Fibroblast of skin of right quadriceps (primary cell): ENCODE data around the gene OLFML3.

Source experiments
- DNase-seq: peaks from one replicate; pipeline ENCODE4 v3.0.0-alpha.2; 2013

The OLFML3 gene

DNA sequence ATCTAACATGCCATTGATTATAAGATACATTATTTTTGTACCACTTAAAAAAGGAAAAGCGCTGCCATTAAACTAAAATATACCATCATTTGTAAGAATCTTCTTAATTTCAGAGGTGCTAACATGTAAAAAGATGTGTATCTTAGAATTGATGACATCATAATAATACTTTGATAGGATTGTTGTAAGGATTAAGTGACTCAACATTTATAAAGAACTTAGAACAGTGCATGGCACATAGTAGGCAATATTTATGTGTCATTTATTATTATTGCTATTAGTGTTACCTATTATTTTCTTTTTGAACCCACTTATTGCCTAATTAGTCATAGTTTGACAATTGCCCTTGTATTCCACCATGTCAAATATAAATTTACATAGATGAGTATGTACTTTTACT, 28.4 kb upstream of the OLFML3 start:
- DNase-seq: no peak

GRCh38 chr1:113951719-113952118, 27.6 kb upstream of the OLFML3 start:
- no peak for DNase-seq

DNA sequence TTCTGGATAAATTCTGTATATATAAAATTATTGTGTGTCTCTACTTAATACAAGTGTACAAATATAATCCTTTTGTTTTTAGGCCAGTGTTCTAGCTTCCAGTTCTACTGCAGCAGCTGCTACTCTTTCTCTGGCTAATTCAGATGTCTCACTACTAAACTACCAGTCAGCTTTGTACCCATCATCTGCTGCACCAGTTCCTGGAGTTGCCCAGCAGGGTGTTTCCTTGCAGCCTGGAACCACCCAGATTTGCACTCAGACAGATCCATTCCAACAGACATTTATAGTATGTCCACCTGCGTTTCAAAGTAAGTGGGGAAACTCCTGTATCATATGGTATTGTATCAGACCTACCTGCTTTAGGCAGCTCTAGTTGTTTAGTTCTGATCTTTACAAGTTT, 21.3 kb upstream of the OLFML3 start:
- DNase-seq: no peak

DNA sequence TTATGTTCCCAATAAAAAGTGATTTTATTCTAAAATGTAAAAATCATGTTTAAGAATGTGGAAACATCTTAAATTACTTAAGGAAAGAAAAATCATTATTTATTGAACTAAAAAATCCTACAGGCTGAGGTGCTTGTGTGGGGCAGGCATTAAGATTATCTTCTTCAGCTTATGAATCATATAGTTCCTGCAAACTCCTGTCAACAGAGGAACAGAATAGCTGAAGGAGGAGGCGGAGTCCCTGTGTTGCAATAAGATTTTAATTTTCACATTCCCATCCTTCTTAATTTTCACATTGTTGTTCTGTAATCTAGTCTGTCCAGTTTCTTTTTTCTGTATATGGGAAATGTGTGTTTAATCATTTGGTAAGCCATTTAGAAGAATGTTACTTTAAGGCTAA, 20.6 kb upstream of the OLFML3 start:
- no peak for DNase-seq

GRCh38 chr1:113963281-113963906, 15.9 kb upstream of the OLFML3 start:
- DNase-seq: no peak

DNA sequence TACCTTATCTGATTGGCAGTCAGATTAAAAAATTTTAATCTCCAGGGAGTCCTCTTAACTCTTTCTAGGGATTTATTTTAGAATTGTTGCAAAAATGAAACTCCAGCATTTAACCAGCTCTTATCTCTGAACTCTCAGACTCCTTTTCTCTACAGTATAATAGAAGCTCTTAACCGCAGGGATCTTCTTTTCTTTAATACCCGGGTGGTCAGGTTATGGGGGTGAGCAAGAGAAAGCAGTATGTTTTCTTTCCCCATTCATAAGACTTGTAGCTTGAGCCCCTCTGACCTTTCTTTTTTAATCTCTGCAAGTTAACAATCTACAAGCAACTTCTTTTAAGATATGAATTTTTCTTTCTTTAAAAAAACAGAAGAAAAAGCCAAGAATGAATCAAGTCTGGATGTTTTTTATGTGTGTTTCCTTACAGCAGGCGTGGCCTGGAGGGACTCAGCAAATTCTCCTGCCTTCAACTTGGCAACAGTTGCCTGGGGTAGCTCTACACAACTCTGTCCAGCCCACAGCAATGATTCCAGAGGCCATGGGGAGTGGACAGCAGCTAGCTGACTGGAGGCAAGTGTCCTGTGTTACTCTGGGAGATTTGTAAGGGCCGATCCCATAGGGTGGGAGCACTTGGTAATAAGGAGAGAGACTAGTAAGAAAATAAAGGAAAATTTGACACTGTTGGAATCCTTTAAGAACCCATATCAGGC, 13.4 kb upstream of the OLFML3 start:
- DNase-seq: no peak

DNA sequence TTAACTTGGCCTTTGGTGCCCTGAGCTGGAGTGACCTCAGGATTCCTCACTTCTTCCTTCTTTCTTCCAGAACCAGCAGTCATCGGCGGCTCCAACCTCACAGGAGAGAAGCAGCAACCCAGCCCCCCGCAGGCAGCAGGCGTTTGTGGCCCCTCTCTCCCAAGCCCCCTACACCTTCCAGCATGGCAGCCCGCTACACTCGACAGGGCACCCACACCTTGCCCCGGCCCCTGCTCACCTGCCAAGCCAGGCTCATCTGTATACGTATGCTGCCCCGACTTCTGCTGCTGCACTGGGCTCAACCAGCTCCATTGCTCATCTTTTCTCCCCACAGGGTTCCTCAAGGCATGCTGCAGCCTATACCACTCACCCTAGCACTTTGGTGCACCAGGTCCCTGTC, 6.3 kb upstream of the OLFML3 start:
- DNase-seq: no peak

DNA sequence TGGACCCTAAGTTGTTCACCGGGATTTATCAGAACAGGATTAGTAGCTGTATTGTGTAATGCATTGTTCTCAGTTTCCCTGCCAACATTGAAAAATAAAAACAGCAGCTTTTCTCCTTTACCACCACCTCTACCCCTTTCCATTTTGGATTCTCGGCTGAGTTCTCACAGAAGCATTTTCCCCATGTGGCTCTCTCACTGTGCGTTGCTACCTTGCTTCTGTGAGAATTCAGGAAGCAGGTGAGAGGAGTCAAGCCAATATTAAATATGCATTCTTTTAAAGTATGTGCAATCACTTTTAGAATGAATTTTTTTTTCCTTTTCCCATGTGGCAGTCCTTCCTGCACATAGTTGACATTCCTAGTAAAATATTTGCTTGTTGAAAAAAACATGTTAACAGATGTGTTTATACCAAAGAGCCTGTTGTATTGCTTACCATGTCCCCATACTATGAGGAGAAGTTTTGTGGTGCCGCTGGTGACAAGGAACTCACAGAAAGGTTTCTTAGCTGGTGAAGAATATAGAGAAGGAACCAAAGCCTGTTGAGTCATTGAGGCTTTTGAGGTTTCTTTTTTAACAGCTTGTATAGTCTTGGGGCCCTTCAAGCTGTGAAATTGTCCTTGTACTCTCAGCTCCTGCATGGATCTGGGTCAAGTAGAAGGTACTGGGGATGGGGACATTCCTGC, 3.9 kb upstream of the OLFML3 start:
- DNase-seq: peak; percentile 73

DNA sequence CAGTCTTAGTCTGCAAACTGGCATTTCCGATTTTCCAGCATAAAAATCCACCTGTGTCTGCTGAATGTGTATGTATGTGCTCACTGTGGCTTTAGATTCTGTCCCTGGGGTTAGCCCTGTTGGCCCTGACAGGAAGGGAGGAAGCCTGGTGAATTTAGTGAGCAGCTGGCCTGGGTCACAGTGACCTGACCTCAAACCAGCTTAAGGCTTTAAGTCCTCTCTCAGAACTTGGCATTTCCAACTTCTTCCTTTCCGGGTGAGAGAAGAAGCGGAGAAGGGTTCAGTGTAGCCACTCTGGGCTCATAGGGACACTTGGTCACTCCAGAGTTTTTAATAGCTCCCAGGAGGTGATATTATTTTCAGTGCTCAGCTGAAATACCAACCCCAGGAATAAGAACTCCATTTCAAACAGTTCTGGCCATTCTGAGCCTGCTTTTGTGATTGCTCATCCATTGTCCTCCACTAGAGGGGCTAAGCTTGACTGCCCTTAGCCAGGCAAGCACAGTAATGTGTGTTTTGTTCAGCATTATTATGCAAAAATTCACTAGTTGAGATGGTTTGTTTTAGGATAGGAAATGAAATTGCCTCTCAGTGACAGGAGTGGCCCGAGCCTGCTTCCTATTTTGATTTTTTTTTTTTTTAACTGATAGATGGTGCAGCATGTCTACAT, 2.5 kb upstream of the OLFML3 start:
- peak; percentile 56 for DNase-seq

GRCh38 chr1:113977906-113978305, 1.4 kb upstream of the OLFML3 start:
- no peak for DNase-seq

DNA sequence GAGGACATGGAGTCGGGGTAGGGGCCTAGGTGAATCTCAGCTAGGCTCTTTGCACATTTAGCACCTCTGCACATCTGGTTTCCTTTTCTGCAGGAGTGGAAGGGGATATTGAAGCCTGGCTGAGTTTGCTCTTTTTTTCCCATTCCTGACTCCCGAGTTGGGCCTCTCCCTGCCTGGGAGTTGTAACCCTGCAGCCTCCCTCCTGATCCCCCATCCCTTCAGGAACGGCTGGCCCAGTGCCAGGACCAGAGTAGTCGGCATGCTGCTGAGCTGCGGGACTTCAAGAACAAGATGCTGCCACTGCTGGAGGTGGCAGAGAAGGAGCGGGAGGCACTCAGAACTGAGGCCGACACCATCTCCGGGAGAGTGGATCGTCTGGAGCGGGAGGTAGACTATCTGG, 836 bp downstream of the OLFML3 start:
- DNase-seq: peak; percentile 79

DNA sequence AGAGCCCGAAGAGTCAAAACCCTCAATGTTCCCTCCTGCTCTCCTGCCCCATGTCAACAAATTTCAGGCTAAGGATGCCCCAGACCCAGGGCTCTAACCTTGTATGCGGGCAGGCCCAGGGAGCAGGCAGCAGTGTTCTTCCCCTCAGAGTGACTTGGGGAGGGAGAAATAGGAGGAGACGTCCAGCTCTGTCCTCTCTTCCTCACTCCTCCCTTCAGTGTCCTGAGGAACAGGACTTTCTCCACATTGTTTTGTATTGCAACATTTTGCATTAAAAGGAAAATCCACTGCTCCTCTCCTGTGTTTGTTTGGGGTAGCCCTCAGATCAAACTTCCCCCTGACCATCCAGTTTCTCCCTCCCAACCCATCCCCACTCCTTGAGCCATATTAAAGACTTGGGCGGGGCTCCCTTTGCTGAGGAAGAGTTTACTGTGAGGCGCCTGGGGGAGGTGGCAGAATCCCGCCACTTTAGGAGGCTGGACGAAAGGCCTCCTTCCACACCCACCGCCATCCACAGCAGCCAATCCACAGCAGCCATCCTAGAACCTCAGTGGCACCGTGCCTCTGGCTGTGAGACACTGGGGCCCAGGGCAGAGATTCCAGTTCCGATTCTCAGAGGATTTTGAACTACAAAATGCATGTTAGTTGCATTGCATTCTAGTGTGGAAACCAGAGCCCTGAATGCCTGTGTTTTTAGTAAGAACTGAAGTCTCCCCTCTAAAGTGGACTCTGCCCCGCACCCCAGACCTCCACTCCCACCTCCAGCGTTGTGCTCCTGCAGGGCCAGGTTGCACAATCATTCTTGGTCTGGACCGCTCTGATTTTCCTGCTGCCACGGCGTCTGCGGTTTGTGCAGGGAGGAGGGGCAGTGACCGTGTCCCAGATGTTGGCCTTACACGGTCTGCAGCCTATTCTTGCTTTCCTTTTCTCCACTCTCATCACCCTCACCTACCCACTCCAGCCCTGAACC, 3.0 kb downstream of the OLFML3 start:
- DNase-seq: peak; percentile 91

DNA sequence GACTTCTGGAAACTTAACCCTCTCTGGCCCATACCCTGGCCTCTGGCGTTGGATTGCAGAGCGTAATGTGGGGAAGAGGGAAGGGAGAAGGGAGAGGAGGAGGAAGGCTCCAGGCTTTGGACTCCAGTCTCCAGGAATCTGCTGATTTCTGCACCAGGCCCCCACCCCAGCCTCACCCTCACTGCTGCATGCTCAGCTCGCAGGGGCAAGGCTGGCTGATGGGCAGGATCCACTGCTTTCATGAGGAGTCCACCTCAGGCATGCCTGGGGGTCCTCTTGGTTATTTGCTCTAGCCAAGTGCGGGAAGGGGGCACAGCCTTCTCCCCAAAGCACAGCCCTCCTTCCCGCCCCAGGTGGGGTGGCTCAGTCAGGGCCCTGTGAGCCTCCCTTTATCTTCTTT, 3.7 kb downstream of the OLFML3 start:
- no peak for DNase-seq

GRCh38 chr1:113983391-113983790, 4.1 kb downstream of the OLFML3 start:
- DNase-seq: no peak

DNA sequence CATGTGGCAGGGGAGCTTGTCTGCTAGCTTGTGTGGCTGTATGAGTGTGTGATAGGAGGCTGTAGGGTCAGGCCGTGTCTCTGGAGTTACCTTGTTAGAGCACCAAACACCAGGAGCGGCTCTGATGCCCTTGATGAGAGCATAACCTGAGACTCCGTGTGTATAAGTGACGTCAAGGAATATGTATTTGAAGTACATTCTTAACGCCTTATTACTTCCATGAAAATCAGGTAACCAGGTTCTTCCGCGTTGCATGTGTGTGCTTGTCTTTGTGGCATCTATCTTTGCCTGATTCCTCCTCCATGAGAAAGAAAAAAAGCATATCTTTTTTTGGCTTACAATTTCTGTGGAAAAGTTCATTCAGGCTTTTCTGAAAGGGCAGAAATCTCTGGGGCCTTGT, 4.6 kb downstream of the OLFML3 start:
- no peak for DNase-seq

- no peak for DNase-seq
Measured at GRCh38 chr1:113984710-113985109, 5.4 kb downstream of the OLFML3 start.

- no peak for DNase-seq
Measured at GRCh38 chr1:113986802-113987201, 7.5 kb downstream of the OLFML3 start.

DNA sequence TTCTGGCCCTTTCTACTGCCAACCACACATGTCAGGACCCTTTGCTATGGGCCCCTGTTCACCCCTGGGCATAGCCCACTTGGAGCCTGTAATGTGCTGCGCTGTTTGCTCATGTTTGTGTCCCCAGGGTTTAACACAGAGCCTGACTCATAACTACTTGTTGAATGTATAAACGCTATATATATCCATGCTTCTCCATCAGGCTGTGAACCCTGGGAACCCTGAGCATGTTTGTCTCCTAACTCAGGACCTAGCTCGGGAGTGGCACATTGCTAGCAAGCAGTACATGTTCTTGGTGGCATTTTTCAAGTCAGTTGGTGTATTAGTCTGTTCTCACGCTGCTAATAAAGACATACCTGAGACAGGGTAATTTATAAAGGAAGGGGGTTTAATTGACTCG, 8.0 kb downstream of the OLFML3 start:
- DNase-seq: no peak

GRCh38 chr1:113990530-113990929, 11.3 kb downstream of the OLFML3 start:
- DNase-seq: no peak

DNA sequence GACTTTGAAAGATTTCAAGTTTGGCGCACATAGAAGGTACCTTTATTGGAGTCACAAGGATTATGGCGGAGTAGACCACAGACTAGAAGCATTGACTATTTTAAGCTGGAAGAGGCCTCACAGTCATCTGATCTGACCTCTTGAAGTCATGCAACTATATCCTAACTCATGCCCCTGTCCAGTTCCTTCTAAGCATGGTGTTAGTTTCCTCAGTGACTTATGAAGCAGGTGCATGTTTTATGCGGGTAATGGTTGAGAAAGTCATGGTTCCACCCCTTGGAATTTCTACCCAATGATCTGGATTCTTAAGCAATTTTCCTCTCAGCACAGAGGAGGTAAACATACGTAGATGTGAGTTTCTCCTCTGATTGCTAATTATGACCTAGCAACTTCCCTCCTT, 11.7 kb downstream of the OLFML3 start:
- no peak for DNase-seq

GRCh38 chr1:113991467-113991997, 12.3 kb downstream of the OLFML3 start:
- DNase-seq: no peak

DNA sequence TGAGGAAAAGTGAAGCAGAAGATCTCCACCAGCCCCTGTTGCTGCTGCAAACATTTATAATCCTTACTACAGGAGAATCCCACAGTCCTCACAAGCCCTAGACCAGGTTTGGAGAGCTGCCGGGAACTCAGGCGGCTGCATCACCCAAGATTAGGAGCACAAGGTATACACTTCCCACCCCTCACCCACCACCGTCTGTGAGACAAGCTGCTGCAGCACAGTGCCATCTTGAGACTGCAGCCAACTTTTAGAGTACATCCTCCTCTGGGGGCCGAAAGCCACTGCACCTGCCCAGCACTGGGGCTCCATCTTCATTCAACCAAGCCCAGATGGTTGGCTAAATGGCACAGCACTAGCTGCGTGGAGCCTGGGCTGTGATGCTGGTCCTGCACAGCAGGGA, 13.8 kb downstream of the OLFML3 start:
- no peak for DNase-seq
